GM12878 (cell line): Measurements from ENCODE around the gene LMF2. TPM values are rescaled to one million over a fixed set of nuclear protein-coding genes. Genes with fewer than 3 reads are reported as not detected.

Experiments
- ATAC-seq: fragments of 200-7000 bp; cut with Tn5 transposase; 3 replicates; pipeline ENCODE4 v1.9.1; 2020; ENCODE audit warnings: mild to moderate bottlenecking, moderate library complexity
- BruUV-seq: library from RNA; stranded (reverse); fragments of 400-500 nt; replicated peaks from 2 replicates; lab custom pipeline; 2021; lab: Mats Ljungman, UMichigan
- CTCF ChIA-PET: fragments of 300-600 bp; sonication (Branson Sonifier 250); formaldehyde crosslinking; extraction: SDS; loops from one replicate; lab custom pipeline; 2021; ENCODE audit warnings: inconsistent platforms; lab: Yijun Ruan, JAX
- POLR2A ChIA-PET: fragments of 350-600 bp; formaldehyde crosslinking; extraction: SDS; loops from one replicate; lab custom pipeline; 2021; ENCODE audit warnings: inconsistent platforms; lab: Charles Lee
- RAD21 ChIA-PET: fragments of 300-600 bp; sonication (Branson Sonifier 250); formaldehyde crosslinking; loops from one replicate; lab custom pipeline; 2023; ENCODE audit warnings: antibody characterized with exemption; ENCODE audit not compliant: unreplicated experiment; lab: Charles Lee
- SMC1A ChIA-PET: fragments of 300-600 bp; sonication (Branson Sonifier 250); formaldehyde crosslinking; loops from one replicate; lab custom pipeline; 2023; ENCODE audit not compliant: unreplicated experiment, uncharacterized antibody; lab: Charles Lee
- DNase-seq: peaks from one replicate; pipeline ENCODE4 v3.0.0-alpha.2; 2011; ENCODE audit warnings: low read depth, low spot score
- FAIRE-seq: peaks from 3 replicates; lab custom pipeline; 2011; peaks lifted over from hg19 to GRCh38; lab: Jason Lieb, UNC
- H2AFZ ChIP-seq: 2 replicates; pipeline ENCODE4 v1.6.0; 2011; ENCODE audit warnings: low read depth, low read length, control low read depth; ENCODE audit not compliant: control insufficient read depth
- H3K27ac ChIP-seq: 2 replicates; pipeline ENCODE4 v1.5.1; 2011; ENCODE audit warnings: control low read depth; ENCODE audit not compliant: control insufficient read depth, insufficient read depth
- H3K27me3 ChIP-seq, 2 experiments: replicated peaks in 1 of 2; 2 replicates each; pipeline versions ENCODE4 v1.6.0 to v1.6.1; 2011; ENCODE audit warnings: low read length in 1 of 2; ENCODE audit not compliant: control insufficient read depth in 2 of 2, insufficient read depth in 2 of 2
- H3K36me3 ChIP-seq, 2 experiments: 2 replicates each; pipeline ENCODE4 v1.5.1; 2011; ENCODE audit warnings: low read length in 1 of 2; ENCODE audit not compliant: control insufficient read depth in 2 of 2, insufficient read depth in 2 of 2
- H3K4me1 ChIP-seq: 2 replicates; pipeline ENCODE4 v1.6.1; 2011; ENCODE audit warnings: mild to moderate bottlenecking, low read length, moderate library complexity, mixed read lengths; ENCODE audit not compliant: control insufficient read depth, insufficient read depth
- H3K4me2 ChIP-seq: 2 replicates; pipeline ENCODE4 v1.6.0; 2011; ENCODE audit warnings: control low read depth; ENCODE audit not compliant: control insufficient read depth, insufficient read depth
- H3K4me3 ChIP-seq: fragments of 200-600 bp; sonication (generic); 2 replicates; pipeline ENCODE4 v1.5.1; 2016
- H3K79me2 ChIP-seq: 2 replicates; pipeline ENCODE4 v1.6.0; 2011; ENCODE audit warnings: low read length; ENCODE audit not compliant: control insufficient read depth, insufficient read depth
- H3K9ac ChIP-seq: 2 replicates; pipeline ENCODE4 v1.8.0; 2011; ENCODE audit warnings: low read length, control low read depth, mixed read lengths; ENCODE audit not compliant: control insufficient read depth, insufficient read depth
- H3K9me3 ChIP-seq: replicated peaks from 3 replicates; pipeline ENCODE4 v1.5.1; 2011; ENCODE audit warnings: mild to moderate bottlenecking, low read length; ENCODE audit not compliant: control insufficient read depth, insufficient read depth
- H4K20me1 ChIP-seq: 2 replicates; pipeline ENCODE4 v1.6.0; 2011; ENCODE audit not compliant: control insufficient read depth, insufficient read depth
- BACH1 ChIP-seq: fragments of 450-650 bp; IDR thresholded peaks from 2 replicates; pipeline ENCODE4 v1.6.1; 2017; ENCODE audit warnings: mild to moderate bottlenecking, borderline replicate concordance
- BCL3 ChIP-seq: IDR thresholded peaks from 2 replicates; pipeline ENCODE4 v1.6.1; 2011; ENCODE audit warnings: borderline replicate concordance, low read depth, mild to moderate bottlenecking, moderate library complexity, low read length; ENCODE audit not compliant: insufficient read depth, poor library complexity, severe bottlenecking
- BHLHE40 ChIP-seq, 2 experiments: fragments of 450-650 bp in 1 of 2; IDR thresholded peaks; 2 replicates each; pipeline ENCODE4 v1.6.1; 2011 to 2017; ENCODE audit warnings: low read depth in 2 of 2, borderline replicate concordance in 1 of 2, improper control_type of control experiment in 1 of 2, low read length in 1 of 2, mild to moderate bottlenecking in 1 of 2
- CTCF ChIP-seq, 3 experiments: IDR thresholded peaks in 2 of 3; conservative IDR thresholded peaks in 1 of 3; 2 replicates each; pipeline ENCODE4 v1.5.1; 2011; ENCODE audit warnings: low read depth in 3 of 3, low read length in 3 of 3, mild to moderate bottlenecking in 3 of 3, control low read depth in 2 of 3, moderate library complexity in 2 of 3, inconsistent platforms in 1 of 3, mixed read lengths in 1 of 3; ENCODE audit not compliant: control insufficient read depth in 2 of 3, insufficient read depth in 1 of 3; ENCODE audit errors: extremely low read depth in 1 of 3
- IKZF1 ChIP-seq: fragments of 450-650 bp; conservative IDR thresholded peaks from 2 replicates; pipeline ENCODE4 v1.6.1; 2017; ENCODE audit warnings: antibody characterized with exemption, mild to moderate bottlenecking
- MAX ChIP-seq: IDR thresholded peaks from 2 replicates; pipeline ENCODE4 v1.6.1; 2012; ENCODE audit warnings: low read depth, low read length, improper control_type of control experiment
- MEF2B ChIP-seq: fragments of 450-650 bp; IDR thresholded peaks from 2 replicates; pipeline ENCODE4 v1.6.1; 2018; ENCODE audit warnings: mild to moderate bottlenecking, moderate library complexity; ENCODE audit not compliant: partially characterized antibody, poor library complexity, severe bottlenecking
- MXI1 ChIP-seq: fragments of 150-350 bp; IDR thresholded peaks from 2 replicates; pipeline ENCODE4 v1.6.1; 2011; ENCODE audit warnings: low read depth, mild to moderate bottlenecking, inconsistent platforms, low read length, improper control_type of control experiment
- NR2F1 ChIP-seq: fragments of 450-650 bp; conservative IDR thresholded peaks from 2 replicates; pipeline ENCODE4 v1.6.1; 2017; ENCODE audit warnings: mild to moderate bottlenecking
- POLR2A ChIP-seq: IDR thresholded peaks from 2 replicates; pipeline ENCODE4 v1.6.1; 2011; ENCODE audit warnings: low read depth, mild to moderate bottlenecking, low read length
- YBX1 ChIP-seq: fragments of 450-650 bp; IDR thresholded peaks from 2 replicates; pipeline ENCODE4 v1.6.1; 2016; ENCODE audit warnings: antibody characterized with exemption
- ZNF687 ChIP-seq: fragments of 450-650 bp; IDR thresholded peaks from 2 replicates; pipeline ENCODE4 v1.6.1; 2017; ENCODE audit warnings: mild to moderate bottlenecking, moderate library complexity
- WGBS: methylation state at CpG from one replicate; pipeline ENCODE4 v1.1.6; 2016; ENCODE audit warnings: low lambda C conversion rate; ENCODE audit not compliant: insufficient replicate concordance, insufficient coverage; ENCODE audit errors: missing lambda C conversion rate; 5-methylcytosine and 5-hydroxymethylcytosine counted together
- in situ Hi-C: fragments of 300-500 bp; cut with MboI; formaldehyde crosslinking; loops from 9 replicates; pipeline ENCODE4 v1.14.3; 2018; ENCODE audit warnings: mixed read lengths
- intact Hi-C: fragments of 100-400 bp; cut with micrococcal nuclease; formaldehyde crosslinking; loops from one replicate; pipeline ENCODE4 v1.14.2; 2022; ENCODE audit not compliant: unreplicated experiment
- polyA plus RNA-seq, 11 experiments: library from polyadenylated mRNA; depleted of rRNA in 4 of 11; unstranded in 6 of 11; stranded (reverse) in 5 of 11; fragments of >200 nt; fragmentation: Nextera tagmentation in 4 of 11; fragmentation: Illumina TruSeq in 1 of 11; extraction: Ambion mirVana in 4 of 11; extraction: Trizol in 1 of 11; gene quantifications; 1 replicate in 1 of 11; 2 replicates in 10 of 11; pipeline versions ENCODE4 v1.2.1 to v1.2.3, GENCODE V29; 2011 to 2016; ENCODE audit warnings: inconsistent platforms in 2 of 11, missing spikeins in 2 of 11, low read depth in 1 of 11
- total RNA-seq, 4 experiments: library from RNA; depleted of rRNA in 3 of 4; stranded (reverse); fragments of >200 nt in 3 of 4; fragmentation: Illumina TruSeq in 1 of 4; extraction: Trizol in 1 of 4; gene quantifications; 2 replicates each; pipeline versions ENCODE4 v1.2.1 to v1.2.3, GENCODE V29; 2013 to 2021

LMF2 gene
- total and polyA plus RNA-seq, 10 of the 15 experiments (the other 5 are each of a cell fraction or from before 2014, with no cell fraction given): 0.08 to 57.5 (median 21.2) TPM

GRCh38 chr22:50548040-50548920, 40.8 kb upstream of the LMF2 start:
- ATAC-seq (peak; percentile 7), DNase-seq (no peak), FAIRE-seq (peak; percentile 7)
- Histone ChIP-seq H3K36me3 (no peaks in the 10 kb centered on the region), H3K4me1 (peaks cover 23% of the 10 kb centered on the region), H3K4me2 (peak overlapping the region; percentile 66), H3K27ac (no peak overlapping the region; the same call in 1 of the 2 replicates), H3K27me3 (peaks cover 0 to 1% of the 10 kb centered on the region in 2 experiments; a peak in 1 of 4 replicates), H3K9ac (peak overlapping the region; percentile 44; the same call in 1 of the 2 replicates), H4K20me1 (no peaks in the 10 kb centered on the region), H2AFZ (peak overlapping the region; percentile 68), H3K9me3 (no peaks in the 10 kb centered on the region), H3K4me3 (peak overlapping the region; percentile 38; the same call in 1 of the 2 replicates), H3K79me2 (no peaks in the 10 kb centered on the region)
- ChIA-PET CTCF (interaction anchor here (1.0 to 2.2 kb wide), 7 partner anchors 9 to 74 kb away, joined by 3 to 9 read pairs (median 5); partner anchors contain the start of gene SCO2), RAD21 (interaction anchor here (0.7 to 2.1 kb wide), 9 partner anchors 8 to 305 kb away, joined by 3 to 16 read pairs (median 3); partner anchors contain the start of genes LMF2, NCAPH2, SCO2 and SYCE3), SMC1A (interaction anchor here (1.2 to 2.4 kb wide), 6 partner anchors 8 to 72 kb away, joined by 4 to 14 read pairs (median 6); partner anchors contain the start of genes SCO2 and SYCE3), POLR2A (interaction anchor here (0.6 to 2.5 kb wide), 10 partner anchors 10 to 213 kb away, joined by 3 to 15 read pairs (median 8); partner anchors contain the start of genes LMF2, NCAPH2, SCO2 and SYCE3)
- no TSS peak for BruUV-seq
- WGBS: 14% methylated on average over 40 of the region's 56 CpGs
- in situ Hi-C loops (no loop called here), intact Hi-C loops (no loop called here)
- peak; percentile 39; the same call in 1 of the 2 replicates for TF ChIP-seq MAX
- TF ChIP-seq CTCF (IDR thresholded peaks at IDR 0.05 in 2 of 3, conservative IDR thresholded peaks at IDR 0.05 in 1 of 3; ENCODE audit: control insufficient read depth in 2 of 3, extremely low read depth in 1 of 3, insufficient read depth in 1 of 3, low read depth in 3 of 3, low read length in 3 of 3): peak in 2 of 3 experiments; percentile 11 to 14; a peak in 3 of 6 replicates
- TF ChIP-seq BHLHE40 (IDR thresholded peaks at IDR 0.05; ENCODE audit: borderline replicate concordance in 1 of 2, low read depth in 2 of 2, low read length in 1 of 2): 0 out of 4 replicates have a peak, but pooled peaks of 1 of the 2 experiments have one; percentile 53
- peak; percentile 27 for TF ChIP-seq MEF2B
- peak; percentile 76 for TF ChIP-seq POLR2A
- peak; percentile 23; the same call in 1 of the 2 replicates for TF ChIP-seq IKZF1
- TF ChIP-seq BCL3: no peak
- no peak for TF ChIP-seq YBX1
- peak; percentile 73; the same call in 1 of the 2 replicates for TF ChIP-seq ZNF687
- TF ChIP-seq BACH1: no peak
- TF ChIP-seq MXI1: no peak
- peak; percentile 34; the same call in 1 of the 2 replicates for TF ChIP-seq NR2F1
